Measurements from ENCODE around the gene KPNA3.

- TF ChIP-seq CTCF (IDR thresholded peaks at IDR 0.05; ENCODE audit: low read length) (no peak), EZH2 (optimal IDR thresholded peaks at IDR 0.05; ENCODE audit: low read depth, low read length) (no peak)
Measured at GRCh38 chr13:49820591-49821215, 28.2 kb upstream of the KPNA3 start.
